Upper lobe of left lung (tissue), 6 donors: ENCODE data around the gene TDRD1. TPM values are rescaled to one million over a fixed set of nuclear protein-coding genes. Genes with fewer than 3 reads are reported as not detected.

Experiments
- ATAC-seq, 2 donors: fragments of 200-7000 bp; cut with Tn5 transposase; one replicate each; pipeline ENCODE4 v1.9.1; 2022; ENCODE audit warnings: mild to moderate bottlenecking in 2 of 2, moderate library complexity in 2 of 2; ENCODE audit not compliant: low FRiP score in 2 of 2
- DNase-seq, 2 donors: peaks; one replicate each; pipeline ENCODE4 v3.0.0-alpha.2; 2019 to 2020
- H3K27ac ChIP-seq, 4 donors: fragments of 200-600 bp; sonication (generic); one replicate each; pipeline ENCODE4 v1.5.1; 2016 to 2019
- H3K27me3 ChIP-seq, 4 donors: fragments of 200-600 bp; sonication (generic); one replicate each; pipeline ENCODE4 v1.5.1; 2017 to 2019
- H3K36me3 ChIP-seq, 4 donors: fragments of 200-600 bp; sonication (generic); one replicate each; pipeline ENCODE4 v1.5.1; 2016 to 2019
- H3K4me1 ChIP-seq, 4 donors: fragments of 200-600 bp; sonication (generic); one replicate each; pipeline ENCODE4 v1.5.1; 2018 to 2019
- H3K4me3 ChIP-seq, 4 donors: fragments of 200-600 bp; sonication (generic); one replicate each; pipeline ENCODE4 v1.5.1; 2017 to 2019; ENCODE audit warnings: mild to moderate bottlenecking in 2 of 4, moderate library complexity in 1 of 4
- H3K9me3 ChIP-seq, 4 donors: fragments of 200-600 bp; sonication (generic); one replicate each; pipeline ENCODE4 v1.5.1; 2018 to 2019
- EP300 ChIP-seq, 4 donors: sonication (generic); formaldehyde crosslinking; IDR thresholded peaks; one replicate each; pipeline ENCODE4 v1.5.1; 2017; ENCODE audit warnings: antibody characterized with exemption in 4 of 4, control low read depth in 2 of 4
- POLR2A ChIP-seq, 4 donors: fragments of 450-650 bp; IDR thresholded peaks; one replicate each; pipeline ENCODE4 v1.5.1; 2016 to 2017; ENCODE audit warnings: antibody characterized with exemption in 4 of 4, mild to moderate bottlenecking in 2 of 4
- POLR2AphosphoS5 ChIP-seq, 2 donors: sonication (generic); formaldehyde crosslinking; IDR thresholded peaks; one replicate each; pipeline ENCODE4 v1.5.1; 2017; ENCODE audit warnings: antibody characterized with exemption in 2 of 2
- WGBS, 2 donors: methylation state at CpG; one replicate each; pipeline ENCODE4 v1.1.5; 2017 to 2018; 5-methylcytosine and 5-hydroxymethylcytosine counted together
- total RNA-seq, 6 donors: library from RNA; depleted of rRNA in 4 of 6; stranded (reverse); fragments of >200 nt in 4 of 6; gene quantifications; one replicate each; pipeline versions ENCODE4 v1.1.0 to v1.2.1, GENCODE V29; 2016 to 2021
- TF ChIP-seq, protein P1 (sequence below), 6 experiments: fragments of 450-650 bp in 4 of 6; fragments of 200-600 bp in 2 of 6; sonication (generic) in 2 of 6; IDR thresholded peaks; one replicate each; pipeline ENCODE4 v1.5.1; 2016 to 2019; ENCODE audit warnings: antibody characterized with exemption in 6 of 6
- donor health status: DM: no; HTN: no; CAD: no; lungs with moderate emphysema.
- donor health status: DM: no; HTN: yes; CAD: no; lungs with severe emphysema.

Gene TDRD1
- total RNA-seq, 6 donors from 2014 or later = 0.10 to 0.17 (median 0.14) TPM; not detected in 2

DNA sequence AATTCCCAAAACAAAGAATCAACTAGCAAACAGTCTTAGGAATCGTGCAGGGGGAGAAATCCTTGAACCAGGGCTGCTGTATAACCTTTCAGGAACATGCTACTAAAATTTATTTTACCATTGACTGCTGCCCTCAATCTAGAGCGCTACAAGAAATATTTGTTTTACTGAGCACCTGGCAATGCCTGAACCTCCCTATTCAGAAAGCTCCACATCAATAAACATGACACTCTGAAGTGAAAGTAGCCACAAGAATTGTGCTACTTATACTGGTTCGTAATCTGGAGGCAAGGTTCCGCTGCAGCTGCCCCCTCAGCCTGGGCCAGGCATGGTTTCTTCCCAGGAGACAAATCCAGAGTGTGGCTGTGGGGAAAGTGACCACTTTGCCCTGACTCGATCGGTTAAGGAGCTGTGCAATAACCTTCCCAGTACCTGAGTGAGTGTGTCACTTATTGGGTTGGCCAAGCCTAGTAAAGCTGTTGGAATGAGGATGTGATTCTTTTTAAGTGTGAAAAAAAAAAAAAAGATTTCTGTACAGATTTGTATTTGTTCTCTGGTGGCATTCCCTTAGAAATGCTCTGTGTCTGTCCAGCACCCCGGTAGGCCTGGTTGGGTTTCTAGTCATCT lies 67.6 kb downstream of the TDRD1 start:
- ATAC-seq (peak; percentile 23 to 71), DNase-seq (peak in 1 of 2 donors; percentile 61)
- WGBS, 2 donors = 48 to 52% methylated on average over 5 to 7 of the region's 7 CpGs
- Histone ChIP-seq H3K4me3 (peak overlapping the region in 1 of 4 donors; percentile 20), H3K27me3 (no peaks in the 10 kb centered on the region), H3K27ac (peak overlapping the region; percentile 24 to 53 (median 40)), H3K4me1 (peaks cover 18 to 36% (median 30%) of the 10 kb centered on the region in 4 donors), H3K9me3 (no peaks in the 10 kb centered on the region), H3K36me3 (no peaks in the 10 kb centered on the region)
- TF ChIP-seq, protein P1, sequence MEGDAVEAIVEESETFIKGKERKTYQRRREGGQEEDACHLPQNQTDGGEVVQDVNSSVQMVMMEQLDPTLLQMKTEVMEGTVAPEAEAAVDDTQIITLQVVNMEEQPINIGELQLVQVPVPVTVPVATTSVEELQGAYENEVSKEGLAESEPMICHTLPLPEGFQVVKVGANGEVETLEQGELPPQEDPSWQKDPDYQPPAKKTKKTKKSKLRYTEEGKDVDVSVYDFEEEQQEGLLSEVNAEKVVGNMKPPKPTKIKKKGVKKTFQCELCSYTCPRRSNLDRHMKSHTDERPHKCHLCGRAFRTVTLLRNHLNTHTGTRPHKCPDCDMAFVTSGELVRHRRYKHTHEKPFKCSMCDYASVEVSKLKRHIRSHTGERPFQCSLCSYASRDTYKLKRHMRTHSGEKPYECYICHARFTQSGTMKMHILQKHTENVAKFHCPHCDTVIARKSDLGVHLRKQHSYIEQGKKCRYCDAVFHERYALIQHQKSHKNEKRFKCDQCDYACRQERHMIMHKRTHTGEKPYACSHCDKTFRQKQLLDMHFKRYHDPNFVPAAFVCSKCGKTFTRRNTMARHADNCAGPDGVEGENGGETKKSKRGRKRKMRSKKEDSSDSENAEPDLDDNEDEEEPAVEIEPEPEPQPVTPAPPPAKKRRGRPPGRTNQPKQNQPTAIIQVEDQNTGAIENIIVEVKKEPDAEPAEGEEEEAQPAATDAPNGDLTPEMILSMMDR (IDR thresholded peaks at IDR 0.05) = no peak
- TF ChIP-seq EP300 (IDR thresholded peaks at IDR 0.05) = no peak
- peak in 1 of 4 donors; percentile 17 for TF ChIP-seq POLR2A (IDR thresholded peaks at IDR 0.05)
- TF ChIP-seq POLR2AphosphoS5 (IDR thresholded peaks at IDR 0.05) = peak in 1 of 2 donors; percentile 35

DNA sequence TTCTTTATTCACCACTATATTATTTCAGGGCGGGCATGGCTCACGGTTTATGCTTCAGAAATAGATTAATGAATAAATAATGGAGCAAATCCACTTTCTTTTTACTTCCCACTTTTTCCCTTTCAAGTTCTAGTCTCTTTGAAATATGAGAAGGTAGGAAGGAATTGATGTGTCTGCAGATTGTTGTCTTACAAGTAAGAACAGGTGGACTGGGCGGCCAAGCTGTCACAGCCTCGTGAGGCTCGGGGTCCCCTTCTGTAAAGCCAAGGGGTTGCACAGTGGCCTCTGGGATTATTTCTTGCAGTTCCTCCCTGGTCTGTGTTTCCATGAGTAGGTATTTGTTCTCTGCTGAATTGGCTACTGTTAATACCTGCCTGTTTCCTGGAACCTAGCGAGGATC lies 71.1 kb downstream of the TDRD1 start:
- no peaks in the 10 kb centered on the region for H3K36me3 ChIP-seq
- ATAC-seq = no peak

DNA sequence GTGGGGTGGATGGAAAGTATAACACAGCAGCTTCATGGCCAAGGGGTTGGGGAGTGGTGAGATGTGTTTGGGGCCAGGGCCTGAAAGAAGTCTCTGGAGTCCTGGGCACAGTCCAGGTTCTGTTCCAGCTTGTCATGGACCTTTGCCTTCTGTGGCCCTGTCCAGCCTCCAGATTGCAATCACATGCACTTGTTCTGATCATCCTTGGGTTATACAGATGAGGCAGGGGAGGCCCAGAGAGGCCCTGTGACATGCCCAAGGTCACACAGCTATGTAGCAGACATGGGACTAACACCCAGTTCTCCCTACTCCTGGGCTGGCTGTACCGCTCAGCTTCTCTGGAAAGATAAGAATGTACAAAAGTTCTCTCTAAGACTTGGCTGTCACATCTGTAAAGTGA lies 71.6 kb downstream of the TDRD1 start:
- Histone ChIP-seq H3K4me1 (peaks cover 0 to 13% (median 5%) of the 10 kb centered on the region in 4 donors), H3K36me3 (no peaks in the 10 kb centered on the region), H3K27ac (no peak overlapping the region), H3K9me3 (no peaks in the 10 kb centered on the region), H3K4me3 (no peak overlapping the region), H3K27me3 (no peaks in the 10 kb centered on the region)
- DNase-seq = no peak
- TF ChIP-seq, protein P1 (IDR thresholded peaks at IDR 0.05) = no peak
- TF ChIP-seq EP300 (IDR thresholded peaks at IDR 0.05) (no peak), POLR2AphosphoS5 (IDR thresholded peaks at IDR 0.05) (no peak), POLR2A (IDR thresholded peaks at IDR 0.05) (no peak)
- no peak for ATAC-seq
- 83 to 93% methylated on average over 1 of the region's 1 CpG for WGBS, 2 donors

More for the DNA sequence above, 71.1 kb downstream of the TDRD1 start:
- H3K4me1 ChIP-seq = peaks cover 4 to 18% (median 9%) of the 10 kb centered on the region in 4 donors
- H3K27ac ChIP-seq = no peak overlapping the region
- no peak overlapping the region for H3K4me3 ChIP-seq
- no peaks in the 10 kb centered on the region for H3K9me3 ChIP-seq
- TF ChIP-seq POLR2A (IDR thresholded peaks at IDR 0.05) = no peak
- no peak for TF ChIP-seq POLR2AphosphoS5 (IDR thresholded peaks at IDR 0.05)
- TF ChIP-seq, protein P1 (IDR thresholded peaks at IDR 0.05) = no peak
- TF ChIP-seq EP300 (IDR thresholded peaks at IDR 0.05) = no peak
- no peaks in the 10 kb centered on the region for H3K27me3 ChIP-seq
- no peak for DNase-seq
- 88 to 93% methylated on average over 6 of the region's 6 CpGs for WGBS, 2 donors

DNA sequence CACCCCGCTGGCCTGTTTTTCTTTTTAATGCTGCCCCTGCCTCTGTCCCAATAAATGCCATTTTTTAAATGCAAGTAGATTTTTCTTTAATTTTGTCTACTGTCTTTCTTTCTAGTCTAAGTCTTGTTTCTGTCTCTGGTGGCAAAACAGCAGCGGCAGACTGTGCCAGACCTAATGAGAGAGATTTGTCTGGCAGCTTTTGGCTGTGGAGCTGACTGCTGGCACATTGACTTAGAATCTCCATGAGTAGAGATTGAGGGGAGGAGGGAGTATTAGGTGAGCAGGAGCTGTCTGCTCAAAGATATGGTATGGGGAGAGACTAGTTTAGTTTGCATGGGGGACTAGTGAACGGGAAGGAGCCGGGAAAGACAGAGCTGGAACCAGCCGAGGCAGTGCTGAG lies 72.9 kb downstream of the TDRD1 start:
- Histone ChIP-seq H3K9me3 (no peaks in the 10 kb centered on the region), H3K27me3 (no peaks in the 10 kb centered on the region), H3K36me3 (no peaks in the 10 kb centered on the region), H3K27ac (no peak overlapping the region), H3K4me3 (no peak overlapping the region), H3K4me1 (peaks cover 0 to 3% (median 0%) of the 10 kb centered on the region in 4 donors)
- TF ChIP-seq POLR2AphosphoS5 (IDR thresholded peaks at IDR 0.05) (no peak), EP300 (IDR thresholded peaks at IDR 0.05) (no peak), POLR2A (IDR thresholded peaks at IDR 0.05) (no peak)
- TF ChIP-seq, protein P1 (IDR thresholded peaks at IDR 0.05) = no peak
- DNase-seq = no peak
- WGBS, 2 donors = 94 to 97% methylated on average over 5 of the region's 5 CpGs
- ATAC-seq = no peak

DNA sequence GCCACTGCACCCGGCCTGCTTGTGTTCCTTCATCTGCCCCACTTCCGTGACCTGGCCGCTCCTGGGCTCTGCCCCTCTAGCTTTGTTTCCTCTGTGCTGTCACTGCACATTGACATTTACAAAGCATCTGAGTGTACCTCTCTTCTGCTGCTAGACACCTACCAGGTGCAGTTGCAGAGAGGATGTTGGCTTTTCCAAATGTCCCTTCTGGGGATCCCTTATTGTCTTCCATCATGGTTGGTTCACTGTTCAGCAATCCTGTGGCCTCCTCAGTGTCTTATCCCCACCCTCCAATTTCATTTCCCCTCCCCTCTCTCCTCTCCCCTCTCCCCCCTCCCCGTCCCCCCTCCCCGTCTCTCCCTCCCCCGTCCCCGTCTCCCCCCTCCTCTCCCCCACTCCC lies 73.7 kb downstream of the TDRD1 start:
- H3K4me3 ChIP-seq = no peak overlapping the region
- DNase-seq (no peak), ATAC-seq (no peak)
- H3K36me3 ChIP-seq = no peaks in the 10 kb centered on the region
- H3K4me1 ChIP-seq = peaks cover 0 to 9% (median 4%) of the 10 kb centered on the region in 4 donors
- WGBS, 2 donors = 70 to 73% methylated on average over 4 of the region's 7 CpGs
- TF ChIP-seq EP300 (IDR thresholded peaks at IDR 0.05) (no peak), POLR2A (IDR thresholded peaks at IDR 0.05) (no peak), POLR2AphosphoS5 (IDR thresholded peaks at IDR 0.05) (no peak)
- TF ChIP-seq, protein P1 (IDR thresholded peaks at IDR 0.05) = no peak
- H3K9me3 ChIP-seq = no peaks in the 10 kb centered on the region
- H3K27ac ChIP-seq = no peak overlapping the region
- H3K27me3 ChIP-seq = no peaks in the 10 kb centered on the region
